Lower leg skin (tissue), 3 donors: Measurements from ENCODE around the gene SDK2.

ENCODE experiments used
- POLR2A ChIP-seq, 2 donors: fragments of 450-650 bp; IDR thresholded peaks; one replicate each; pipeline ENCODE4 v1.6.1; 2016 to 2017; ENCODE audit warnings: antibody characterized with exemption in 2 of 2, mild to moderate bottlenecking in 1 of 2, moderate library complexity in 1 of 2
- TF ChIP-seq, protein P1 (sequence below), 3 donors: fragments of 450-650 bp; IDR thresholded peaks; one replicate each; pipeline ENCODE4 v1.5.1; 2016; ENCODE audit warnings: antibody characterized with exemption in 3 of 3, mild to moderate bottlenecking in 3 of 3, moderate library complexity in 2 of 3

DNA sequence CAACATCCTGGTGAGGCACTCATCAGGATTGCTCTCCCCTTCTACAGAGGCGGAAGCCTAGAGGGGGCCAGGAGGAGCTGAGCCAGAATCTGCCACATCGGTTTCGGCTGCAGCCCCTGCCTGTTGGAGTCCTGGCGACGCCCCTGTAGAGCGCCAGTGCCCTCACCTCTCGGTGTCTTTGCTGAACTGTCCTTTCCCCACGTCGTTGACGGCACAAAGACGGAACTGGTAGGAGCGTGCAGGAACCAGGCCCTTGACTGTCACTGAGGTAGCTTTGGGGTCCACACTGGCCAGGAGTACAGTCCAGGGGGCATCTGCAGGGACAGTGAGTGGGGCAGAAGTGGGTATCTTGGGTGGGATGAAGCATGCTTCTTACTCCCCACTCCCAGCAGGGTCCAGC is 222.1 kb downstream of the SDK2 start:
- TF ChIP-seq, protein P1, sequence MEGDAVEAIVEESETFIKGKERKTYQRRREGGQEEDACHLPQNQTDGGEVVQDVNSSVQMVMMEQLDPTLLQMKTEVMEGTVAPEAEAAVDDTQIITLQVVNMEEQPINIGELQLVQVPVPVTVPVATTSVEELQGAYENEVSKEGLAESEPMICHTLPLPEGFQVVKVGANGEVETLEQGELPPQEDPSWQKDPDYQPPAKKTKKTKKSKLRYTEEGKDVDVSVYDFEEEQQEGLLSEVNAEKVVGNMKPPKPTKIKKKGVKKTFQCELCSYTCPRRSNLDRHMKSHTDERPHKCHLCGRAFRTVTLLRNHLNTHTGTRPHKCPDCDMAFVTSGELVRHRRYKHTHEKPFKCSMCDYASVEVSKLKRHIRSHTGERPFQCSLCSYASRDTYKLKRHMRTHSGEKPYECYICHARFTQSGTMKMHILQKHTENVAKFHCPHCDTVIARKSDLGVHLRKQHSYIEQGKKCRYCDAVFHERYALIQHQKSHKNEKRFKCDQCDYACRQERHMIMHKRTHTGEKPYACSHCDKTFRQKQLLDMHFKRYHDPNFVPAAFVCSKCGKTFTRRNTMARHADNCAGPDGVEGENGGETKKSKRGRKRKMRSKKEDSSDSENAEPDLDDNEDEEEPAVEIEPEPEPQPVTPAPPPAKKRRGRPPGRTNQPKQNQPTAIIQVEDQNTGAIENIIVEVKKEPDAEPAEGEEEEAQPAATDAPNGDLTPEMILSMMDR (IDR thresholded peaks at IDR 0.05) = no peak
- no peak for TF ChIP-seq POLR2A (IDR thresholded peaks at IDR 0.05)
